ENCODE results near the gene CNOT11.
"Not testable (repeated sequence)": the region's sequence is repeated elsewhere in the genome, so short reads cannot be mapped to it uniquely, and the experiment has no call there.

CNOT11 gene

DNA sequence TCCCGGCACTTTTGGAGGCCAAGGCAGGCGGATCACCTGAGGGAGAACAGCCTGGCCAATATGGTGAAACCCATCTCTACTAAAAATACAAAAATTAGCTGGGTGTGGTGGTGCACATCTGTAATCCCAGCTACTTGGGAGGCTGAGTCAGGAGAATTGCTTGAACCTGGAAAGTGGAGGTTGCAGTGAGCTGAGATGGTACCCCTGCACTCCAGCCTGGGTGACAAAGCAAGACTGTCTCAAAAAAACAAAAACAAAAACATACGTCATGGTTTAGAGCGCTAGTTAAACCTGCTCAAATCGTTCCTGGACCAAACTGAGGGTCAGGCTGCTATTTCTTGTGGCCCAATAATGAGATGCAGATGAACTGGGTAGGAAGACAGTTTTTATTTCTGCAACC, 7.2 kb upstream of the CNOT11 start:
- DNase-seq (ENCODE audit: low spot score), result not testable (repeated sequence)

DNA sequence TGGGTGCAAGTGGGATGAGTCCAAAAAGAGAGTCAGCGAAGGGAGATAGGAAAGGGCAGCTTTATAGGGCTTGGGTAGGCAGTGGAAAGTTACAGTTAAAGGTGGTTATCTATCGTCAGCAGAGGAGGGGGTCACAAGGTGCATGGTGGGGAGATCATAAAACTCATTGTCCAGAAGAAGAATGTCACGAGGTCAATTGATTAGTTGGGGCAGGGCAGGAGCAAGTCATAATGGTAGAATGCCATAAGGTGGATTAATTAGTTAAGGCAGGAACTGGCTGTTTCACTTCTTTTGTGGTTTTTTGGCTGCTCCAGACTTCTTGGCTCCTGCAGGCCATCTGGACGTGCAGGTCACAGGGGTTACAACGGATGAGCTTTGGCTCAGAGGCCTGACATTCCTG, 3.9 kb upstream of the CNOT11 start:
- not testable (repeated sequence) for DNase-seq (ENCODE audit: low spot score)

DNA sequence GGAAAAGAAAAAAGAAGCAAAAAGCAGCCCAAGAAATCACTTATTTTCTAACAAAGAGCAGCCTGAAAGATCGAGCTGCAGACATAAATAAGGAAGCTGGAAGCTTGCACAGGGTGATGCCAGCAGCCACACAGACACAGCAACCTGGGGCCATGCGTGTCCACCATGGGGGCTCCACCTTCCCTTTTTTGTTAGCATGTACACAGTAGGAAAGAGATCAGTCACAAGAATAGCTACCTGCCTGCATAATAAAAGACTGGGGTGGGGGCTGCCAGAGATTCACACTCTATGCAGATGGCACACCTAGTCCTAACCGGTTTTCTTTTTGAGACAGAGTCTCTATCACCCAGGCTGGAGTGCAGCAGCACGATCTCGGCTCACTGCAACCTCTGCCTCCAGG, 2.9 kb upstream of the CNOT11 start:
- no peak for DNase-seq (ENCODE audit: low spot score)

DNA sequence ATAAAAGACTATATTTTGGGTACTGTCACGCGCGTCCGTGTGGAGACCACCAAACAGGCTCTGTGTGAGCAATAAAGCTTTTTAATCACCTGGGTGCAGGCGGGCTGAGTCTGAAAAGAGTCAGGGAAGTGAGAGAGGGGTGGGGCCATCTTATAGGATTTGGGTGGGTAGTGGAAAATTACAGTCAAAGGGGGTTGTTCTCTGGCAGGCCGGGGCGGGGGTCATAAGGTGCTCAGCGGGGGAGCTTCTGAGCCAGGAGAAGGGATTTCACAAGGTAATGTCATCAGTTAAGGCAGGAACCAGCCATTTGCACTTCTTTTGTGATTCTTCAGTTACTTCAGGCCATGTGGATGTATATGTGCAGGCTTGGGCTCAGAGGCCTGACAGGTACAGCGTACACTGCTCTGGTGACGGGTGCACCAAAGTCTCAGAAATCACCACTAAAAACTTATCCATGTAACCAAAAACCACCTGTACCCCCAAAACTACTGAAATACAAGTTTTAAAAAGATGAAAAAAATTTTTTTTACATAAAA, 1.4 kb upstream of the CNOT11 start:
- not testable (repeated sequence) for DNase-seq (ENCODE audit: low spot score)

DNA sequence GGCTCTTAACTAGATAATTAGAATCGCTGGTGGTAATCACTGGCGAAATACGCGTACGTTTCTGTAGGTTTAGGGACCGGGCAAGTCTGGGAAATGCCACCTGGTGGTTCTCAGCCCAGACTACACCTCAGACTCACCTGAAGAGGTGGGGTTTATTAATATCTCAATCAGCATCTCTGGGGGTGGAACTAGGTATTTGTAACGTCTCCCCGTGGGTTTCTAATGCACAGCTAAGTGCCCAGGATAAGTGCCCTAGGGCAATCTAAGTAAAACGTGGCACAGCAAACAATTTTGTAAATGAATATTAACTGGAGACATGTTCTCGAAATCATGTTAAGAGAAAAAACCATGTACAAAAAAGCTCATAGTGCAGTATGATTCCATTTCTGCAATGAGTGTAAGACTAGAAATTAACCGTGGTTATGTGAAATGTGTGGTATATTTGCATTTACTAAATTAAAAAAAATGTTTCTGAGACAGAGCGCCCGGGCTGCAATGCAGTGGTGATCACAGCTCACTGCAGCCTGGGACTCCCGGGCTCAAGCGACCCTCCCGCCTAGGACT, 760 bp upstream of the CNOT11 start:
- no peak for DNase-seq (ENCODE audit: low spot score)

- peak; percentile 41 for DNase-seq (ENCODE audit: low spot score)
Measured at GRCh38 chr2:101253013-101253702, 472 bp downstream of the CNOT11 start.

- DNase-seq (ENCODE audit: low spot score), result no peak
Measured at GRCh38 chr2:101253703-101254450, 1.2 kb downstream of the CNOT11 start.

DNA sequence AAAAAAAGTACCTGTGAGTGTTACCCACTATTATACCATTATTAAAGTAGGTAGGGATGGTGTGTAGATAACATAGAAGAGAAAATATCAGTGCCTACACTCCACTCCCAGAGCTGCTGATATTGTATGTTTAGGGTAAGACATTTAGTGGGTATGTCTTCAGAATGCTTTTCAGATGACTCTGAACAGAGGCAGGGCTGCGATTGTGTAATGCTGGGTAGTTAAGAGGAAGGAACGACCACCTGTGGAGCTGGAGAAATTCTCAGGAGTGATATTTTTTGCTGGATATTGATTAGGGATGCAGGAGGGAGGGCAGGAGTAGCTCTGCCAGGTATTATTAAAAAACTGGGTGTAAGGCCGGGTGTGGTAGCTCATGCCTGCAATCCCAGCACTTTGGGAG, 2.8 kb downstream of the CNOT11 start:
- DNase-seq (ENCODE audit: low spot score), result no peak

GRCh38 chr2:101256316-101256715, 3.6 kb downstream of the CNOT11 start:
- DNase-seq (ENCODE audit: low spot score), result no peak

DNA sequence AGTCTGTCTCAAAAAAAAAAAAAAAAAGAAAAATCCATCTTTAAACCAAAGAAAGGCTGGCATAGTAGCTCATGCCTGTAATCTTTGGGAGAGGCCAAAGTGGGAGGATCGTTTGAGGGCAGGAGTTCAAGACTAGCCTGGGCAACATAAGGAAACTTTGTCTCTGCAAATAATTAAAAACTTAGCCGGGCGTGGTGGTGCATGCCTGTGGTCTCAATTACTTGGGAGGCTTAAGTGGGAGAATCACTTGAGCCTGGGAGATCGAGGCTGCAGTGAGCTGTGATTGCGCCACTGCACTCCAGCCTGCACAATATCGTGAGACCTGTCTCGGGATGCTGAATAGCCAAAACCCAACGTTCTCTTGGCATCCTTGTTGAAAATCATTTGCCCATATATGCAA, 6.1 kb downstream of the CNOT11 start:
- DNase-seq (ENCODE audit: low spot score), result no peak

DNA sequence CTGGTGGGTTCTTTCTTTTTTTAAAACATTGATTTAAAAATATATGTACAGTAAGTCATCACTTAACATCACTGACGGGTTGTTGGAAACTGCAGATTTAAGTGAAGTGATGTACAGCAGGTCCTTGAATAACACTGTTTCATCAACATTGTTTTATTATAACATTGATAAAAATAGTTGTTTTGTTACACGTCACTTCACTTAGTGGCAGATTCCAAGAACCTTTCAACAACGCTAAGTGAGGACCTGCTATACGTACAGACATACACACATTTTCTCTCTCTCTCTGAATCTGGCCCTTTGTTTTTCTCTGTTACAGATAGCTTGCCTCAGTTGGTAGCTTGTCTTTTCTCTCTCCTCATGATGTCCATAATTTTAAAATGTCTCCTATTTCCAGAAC, 9.5 kb downstream of the CNOT11 start:
- DNase-seq (ENCODE audit: low spot score), result no peak

GRCh38 chr2:101263377-101263800, 10.7 kb downstream of the CNOT11 start:
- DNase-seq (ENCODE audit: low spot score), result no peak

DNA sequence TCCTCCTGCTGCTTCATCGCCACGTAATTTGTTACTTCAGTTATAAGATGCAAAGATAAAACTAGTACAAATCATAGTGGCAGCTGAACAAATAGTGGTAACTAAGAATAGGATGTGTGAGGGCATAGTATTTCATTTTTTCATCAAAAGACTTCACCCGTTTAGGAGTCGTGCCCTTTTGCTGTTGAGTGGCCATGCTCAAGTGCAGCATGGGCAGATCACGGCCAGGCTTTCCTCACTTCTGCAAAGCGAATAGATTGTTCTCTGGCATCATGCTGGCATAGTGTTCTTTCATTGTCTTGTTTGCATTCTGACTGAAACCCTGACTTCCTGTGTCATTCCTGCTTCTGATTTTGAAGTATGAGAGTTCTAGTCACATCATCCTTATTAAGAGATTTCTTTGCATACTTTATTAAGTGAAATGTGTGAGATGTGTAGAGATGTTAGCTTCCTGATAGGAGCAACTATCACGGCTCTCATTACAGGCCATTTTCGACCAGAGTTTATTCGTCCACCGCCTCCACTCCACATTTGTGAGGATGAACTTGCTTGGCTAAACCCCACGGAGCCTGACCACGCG, 11.8 kb downstream of the CNOT11 start:
- no peak for DNase-seq (ENCODE audit: low spot score)

DNA sequence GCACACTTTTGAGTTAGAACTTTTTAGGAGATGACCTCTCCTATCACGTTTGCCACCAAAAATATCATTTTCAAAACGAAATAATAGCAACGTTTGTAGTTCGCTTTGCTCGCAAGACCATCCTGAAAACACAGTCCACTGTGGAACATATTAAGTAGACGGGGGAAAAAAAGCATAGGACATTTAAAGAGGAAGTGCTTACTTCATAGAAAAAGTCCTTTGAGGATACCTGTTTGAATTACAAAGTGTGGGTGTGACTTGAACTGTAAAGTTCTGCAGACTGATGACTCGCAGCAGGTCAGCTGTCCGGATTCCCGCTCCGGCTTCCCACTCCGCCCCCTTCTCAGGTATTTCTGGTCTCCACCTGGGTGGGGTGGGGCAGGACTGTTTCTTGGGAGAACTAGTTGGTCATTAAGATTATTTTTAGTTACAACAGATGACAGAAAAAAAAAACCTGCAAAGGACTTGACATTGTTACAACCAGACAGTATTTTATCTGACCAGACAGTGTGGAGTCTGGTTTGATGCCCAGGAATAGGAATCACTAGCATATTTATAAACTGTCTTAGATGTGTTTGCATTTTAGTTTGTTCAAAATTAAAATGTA, 13.3 kb downstream of the CNOT11 start:
- no peak for DNase-seq (ENCODE audit: low spot score)

- DNase-seq (ENCODE audit: low spot score), result no peak
Measured at GRCh38 chr2:101267671-101268656, 15.3 kb downstream of the CNOT11 start.

- DNase-seq (ENCODE audit: low spot score), result no peak
Measured at GRCh38 chr2:101270700-101271259, 18.1 kb downstream of the CNOT11 start.

DNA sequence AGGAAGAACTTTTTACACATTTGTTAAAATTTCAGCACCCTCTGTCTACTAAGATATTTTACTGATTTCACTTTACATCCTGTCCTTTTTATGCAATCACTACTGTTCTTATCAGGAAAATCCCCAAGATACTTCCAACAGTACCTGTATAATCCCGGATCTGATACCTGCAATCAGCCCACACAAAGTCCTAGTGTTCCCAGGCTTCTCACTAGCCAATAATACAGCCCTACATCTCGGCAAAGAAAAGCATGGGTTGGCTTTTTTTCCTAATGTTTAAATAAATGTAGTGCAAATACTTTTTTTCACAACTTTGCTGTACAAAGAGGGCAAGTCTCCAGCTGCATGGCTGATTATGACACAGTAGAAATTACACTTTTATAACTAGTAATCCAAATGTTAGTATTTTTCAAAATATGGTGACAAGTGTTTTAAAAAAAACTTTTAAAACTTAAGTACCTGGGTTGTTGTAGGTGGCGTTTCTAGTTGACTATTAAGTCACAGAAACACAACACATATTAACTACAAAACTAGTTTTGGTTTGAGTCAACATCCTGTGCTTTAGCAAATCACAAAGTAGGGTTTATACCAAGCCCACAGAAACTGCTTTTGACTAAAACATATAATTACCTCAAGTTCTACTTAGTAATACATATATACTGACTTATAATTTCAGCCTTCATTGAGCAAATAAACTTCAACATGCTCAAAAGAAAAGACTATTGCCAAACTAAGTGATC, 19.5 kb downstream of the CNOT11 start:
- DNase-seq (ENCODE audit: low spot score), result no peak

- DNase-seq (ENCODE audit: low spot score), result no peak
Measured at GRCh38 chr2:101273056-101273455, 20.4 kb downstream of the CNOT11 start.

DNA sequence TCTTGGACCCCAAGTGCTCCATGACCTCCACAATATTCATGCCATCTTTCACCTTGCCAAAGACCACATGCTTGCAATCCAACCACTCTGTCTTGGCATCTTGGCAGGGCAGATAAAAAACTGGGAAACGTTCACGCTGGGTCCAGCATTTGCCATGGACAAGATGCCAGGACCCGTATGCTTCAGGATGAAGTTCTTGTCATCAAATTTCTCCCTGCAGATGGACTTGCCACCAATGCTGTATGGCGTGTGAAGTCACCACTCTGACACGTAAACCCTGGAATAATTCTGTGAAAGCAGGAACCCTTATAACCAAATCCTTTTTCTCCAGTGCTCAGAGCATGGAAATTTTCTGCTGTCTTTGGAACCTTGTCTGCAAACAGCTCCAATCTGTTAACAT, 21.5 kb downstream of the CNOT11 start:
- no peak for DNase-seq (ENCODE audit: low spot score)

GRCh38 chr2:101277111-101277510, 24.4 kb downstream of the CNOT11 start:
- peak; percentile 13 for DNase-seq (ENCODE audit: low spot score)
